T-helper 1 cell treated with Interleukin-12 subunit alpha and Interleukin-12 subunit beta and Interleukin-4 antibody, amounts not matched to agents 30 μg/mL and 1 μg/mL, for 36 hours (primary cell): ENCODE measurements around the gene LPIN2.
A peak's percentile ranks its signal among the peaks of the same experiment; 100 is the strongest.

ENCODE experiments used
- H3K27ac Mint-ChIP-seq: one replicate; pipeline ENCODE4 v1.8.0; 2021; ENCODE audit warnings: mild to moderate bottlenecking, mixed read lengths
- H3K27me3 Mint-ChIP-seq: one replicate; pipeline ENCODE4 v1.8.0; 2021; ENCODE audit warnings: low read depth, mixed read lengths
- H3K36me3 Mint-ChIP-seq: one replicate; pipeline ENCODE4 v1.8.0; 2021; ENCODE audit warnings: low read depth, mixed read lengths
- H3K4me1 Mint-ChIP-seq: one replicate; pipeline ENCODE4 v1.8.0; 2021; ENCODE audit warnings: low read depth, mixed read lengths
- H3K4me3 Mint-ChIP-seq: one replicate; pipeline ENCODE4 v1.8.0; 2021; ENCODE audit warnings: mild to moderate bottlenecking, moderate library complexity, mixed read lengths
- H3K9me3 Mint-ChIP-seq: one replicate; pipeline ENCODE4 v1.8.0; 2021; ENCODE audit warnings: mixed read lengths

The LPIN2 gene

DNA sequence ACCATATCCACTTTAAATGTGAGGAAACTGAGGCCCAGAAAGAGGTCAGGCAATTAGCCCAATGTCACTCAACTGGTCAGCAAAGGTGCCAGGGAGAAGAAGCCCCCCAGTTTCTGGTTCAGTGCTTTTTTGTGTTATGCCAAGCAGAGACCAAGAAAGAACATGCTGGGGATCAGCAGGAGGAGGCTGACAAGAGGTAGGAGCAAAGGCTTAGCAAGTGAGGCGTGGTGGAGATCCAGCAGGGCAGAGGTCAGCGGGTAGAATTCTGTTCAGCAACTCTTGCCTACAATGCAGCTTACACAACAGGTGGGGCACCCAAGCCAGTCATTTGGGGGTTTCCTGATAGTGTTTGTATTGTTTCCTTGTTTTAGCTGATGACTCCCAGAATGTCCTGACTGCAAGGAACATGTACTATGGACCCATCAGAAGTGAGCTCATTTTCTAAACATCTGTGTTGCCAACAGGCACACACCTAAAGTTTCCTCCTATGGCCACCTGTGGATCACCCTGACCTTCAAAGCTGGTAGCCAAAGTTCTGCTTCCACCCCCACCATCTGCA lies 28.2 kb downstream of the LPIN2 start:
- H3K4me3 Mint-ChIP-seq, result peak overlapping the region; percentile 35
- H3K27ac Mint-ChIP-seq, result peak overlapping the region; percentile 80
- no peaks in the 10 kb centered on the region for H3K27me3 Mint-ChIP-seq
- no peaks in the 10 kb centered on the region for H3K9me3 Mint-ChIP-seq
- peaks cover 17% of the 10 kb centered on the region for H3K36me3 Mint-ChIP-seq
- H3K4me1 Mint-ChIP-seq, result peaks cover 61% of the 10 kb centered on the region

DNA sequence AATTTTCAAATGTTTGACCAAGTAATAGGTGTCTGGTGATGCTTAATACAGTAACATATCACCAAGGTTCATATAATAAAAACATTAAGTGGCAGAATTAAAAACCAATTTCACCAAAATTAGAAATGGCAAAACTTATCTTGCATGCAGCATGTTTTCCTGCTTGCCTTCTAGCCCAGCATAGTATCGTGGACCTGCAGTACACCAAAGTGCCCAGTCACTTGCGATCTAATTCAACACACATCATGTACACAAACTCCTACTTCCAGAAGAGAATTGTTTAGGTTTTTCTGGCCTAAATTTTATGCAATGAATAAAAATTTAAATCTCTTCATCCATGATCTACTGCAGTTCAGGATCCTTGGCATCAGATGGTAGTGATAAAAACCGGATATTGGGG lies 28.9 kb downstream of the LPIN2 start:
- H3K4me1 Mint-ChIP-seq, result peaks cover 64% of the 10 kb centered on the region
- no peaks in the 10 kb centered on the region for H3K9me3 Mint-ChIP-seq
- H3K27ac Mint-ChIP-seq, result peak overlapping the region; percentile 80
- H3K36me3 Mint-ChIP-seq, result peaks cover 13% of the 10 kb centered on the region
- peak overlapping the region; percentile 35 for H3K4me3 Mint-ChIP-seq
- H3K27me3 Mint-ChIP-seq, result no peaks in the 10 kb centered on the region

DNA sequence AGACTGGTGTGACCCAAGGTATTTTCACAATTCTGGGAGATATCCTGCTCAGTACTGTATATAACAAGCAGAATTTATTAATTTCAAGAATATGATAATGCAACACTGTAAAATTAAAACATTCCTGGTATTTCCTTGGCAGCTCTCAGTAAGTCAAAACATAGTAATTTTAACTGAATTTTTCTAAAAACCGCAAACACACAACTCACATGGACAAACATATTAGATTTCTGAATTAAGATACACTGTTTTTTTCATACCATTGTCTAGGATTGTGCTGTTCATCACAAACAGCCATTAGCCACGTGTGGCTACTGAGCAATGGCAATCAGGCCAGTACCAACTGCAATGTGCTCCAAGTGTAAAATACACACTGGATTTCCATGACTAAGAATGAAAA lies 29.6 kb downstream of the LPIN2 start:
- Mint-ChIP-seq H3K36me3 (peaks cover 17% of the 10 kb centered on the region), H3K9me3 (no peaks in the 10 kb centered on the region), H3K4me1 (peaks cover 65% of the 10 kb centered on the region), H3K27me3 (no peaks in the 10 kb centered on the region), H3K4me3 (no peak overlapping the region), H3K27ac (peak overlapping the region; percentile 88)

DNA sequence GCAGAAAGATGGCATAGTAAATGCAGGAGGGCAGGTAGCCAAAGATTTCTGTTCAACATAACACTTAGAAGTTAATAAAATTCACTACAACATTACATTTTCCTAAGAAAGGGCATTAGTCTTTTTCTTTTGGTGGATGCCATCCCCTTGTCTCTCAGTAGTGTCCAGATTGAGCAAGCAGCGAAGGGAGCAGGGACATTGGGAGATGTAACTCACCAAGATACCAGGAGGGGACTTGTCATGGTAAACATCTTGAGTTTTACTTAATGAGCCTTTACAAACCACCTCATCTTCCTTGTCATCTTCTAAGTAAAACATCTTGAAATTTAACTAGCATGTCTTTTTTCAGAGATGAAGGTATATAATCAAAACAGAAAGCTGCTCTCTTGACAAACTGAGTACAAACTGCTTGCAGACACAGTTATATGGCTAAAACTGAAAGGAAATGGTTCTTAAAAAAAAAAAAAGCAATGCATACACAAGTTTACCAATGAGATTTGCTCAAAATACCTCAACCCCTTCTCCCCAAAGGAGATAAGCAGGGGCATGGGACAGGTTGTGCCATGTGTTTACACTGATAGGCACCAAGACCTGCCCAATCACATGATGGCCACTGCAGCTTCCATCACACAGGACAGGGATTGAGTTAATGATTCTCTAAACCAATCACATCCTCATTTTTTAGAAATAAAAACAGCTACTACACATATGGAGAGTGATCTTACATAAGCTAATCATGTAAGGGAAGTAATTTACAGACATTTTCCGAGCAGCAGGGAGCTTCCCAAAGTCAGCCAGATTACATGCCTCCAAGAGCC lies 30.3 kb downstream of the LPIN2 start:
- peaks cover 66% of the 10 kb centered on the region for H3K4me1 Mint-ChIP-seq
- peak overlapping the region; percentile 88 for H3K27ac Mint-ChIP-seq
- peak overlapping the region; percentile 80 for H3K4me3 Mint-ChIP-seq
- no peaks in the 10 kb centered on the region for H3K27me3 Mint-ChIP-seq
- no peaks in the 10 kb centered on the region for H3K9me3 Mint-ChIP-seq
- peaks cover 18% of the 10 kb centered on the region for H3K36me3 Mint-ChIP-seq

DNA sequence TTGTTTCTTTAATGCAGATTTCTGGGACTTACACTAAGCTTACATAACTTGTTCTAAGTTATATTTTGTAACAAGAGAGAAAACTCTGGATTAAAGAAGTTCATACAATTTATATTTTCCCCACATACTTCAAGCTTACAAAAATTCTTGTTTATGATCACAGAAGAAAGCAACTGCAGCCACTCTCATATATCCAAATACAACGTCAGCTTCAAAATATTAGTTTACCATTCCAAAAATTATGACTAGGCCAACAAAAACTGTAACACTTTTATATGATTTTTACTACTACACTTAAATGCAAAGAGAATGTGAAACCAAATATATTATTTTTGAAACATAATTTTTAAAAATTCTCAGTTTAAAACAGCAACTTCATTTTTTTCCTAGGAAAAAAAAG lies 30.9 kb downstream of the LPIN2 start:
- peaks cover 20% of the 10 kb centered on the region for H3K36me3 Mint-ChIP-seq
- peak overlapping the region; percentile 80 for H3K4me3 Mint-ChIP-seq
- no peaks in the 10 kb centered on the region for H3K9me3 Mint-ChIP-seq
- H3K27me3 Mint-ChIP-seq, result no peaks in the 10 kb centered on the region
- H3K27ac Mint-ChIP-seq, result peak overlapping the region; percentile 88
- peaks cover 71% of the 10 kb centered on the region for H3K4me1 Mint-ChIP-seq

DNA sequence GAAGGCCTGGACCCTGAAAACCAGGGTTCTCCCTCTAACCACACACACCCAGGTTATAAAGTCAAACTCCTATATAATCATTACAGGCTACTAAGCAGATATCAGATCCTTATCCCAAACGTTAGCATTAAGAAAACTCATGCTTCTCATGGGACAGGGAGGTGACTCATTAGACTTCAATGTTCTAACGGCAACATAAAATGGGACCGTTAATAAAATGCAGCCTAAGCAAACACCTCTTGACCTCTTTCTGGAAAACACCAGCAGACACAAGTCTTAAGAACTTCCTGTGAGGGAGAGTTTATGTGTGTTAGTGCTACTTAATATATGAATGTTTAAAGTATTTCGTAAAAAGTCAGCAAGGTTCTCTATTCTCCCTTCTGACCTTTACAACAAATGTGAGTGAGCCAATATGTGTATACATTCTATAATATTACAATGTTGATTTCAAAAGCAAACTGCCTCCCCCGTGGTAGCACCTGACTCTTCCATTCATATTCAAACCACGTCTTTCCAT lies 31.7 kb downstream of the LPIN2 start:
- H3K27ac Mint-ChIP-seq, result peak overlapping the region; percentile 88
- peaks cover 25% of the 10 kb centered on the region for H3K36me3 Mint-ChIP-seq
- H3K9me3 Mint-ChIP-seq, result no peaks in the 10 kb centered on the region
- no peaks in the 10 kb centered on the region for H3K27me3 Mint-ChIP-seq
- peak overlapping the region; percentile 80 for H3K4me3 Mint-ChIP-seq
- peaks cover 75% of the 10 kb centered on the region for H3K4me1 Mint-ChIP-seq

DNA sequence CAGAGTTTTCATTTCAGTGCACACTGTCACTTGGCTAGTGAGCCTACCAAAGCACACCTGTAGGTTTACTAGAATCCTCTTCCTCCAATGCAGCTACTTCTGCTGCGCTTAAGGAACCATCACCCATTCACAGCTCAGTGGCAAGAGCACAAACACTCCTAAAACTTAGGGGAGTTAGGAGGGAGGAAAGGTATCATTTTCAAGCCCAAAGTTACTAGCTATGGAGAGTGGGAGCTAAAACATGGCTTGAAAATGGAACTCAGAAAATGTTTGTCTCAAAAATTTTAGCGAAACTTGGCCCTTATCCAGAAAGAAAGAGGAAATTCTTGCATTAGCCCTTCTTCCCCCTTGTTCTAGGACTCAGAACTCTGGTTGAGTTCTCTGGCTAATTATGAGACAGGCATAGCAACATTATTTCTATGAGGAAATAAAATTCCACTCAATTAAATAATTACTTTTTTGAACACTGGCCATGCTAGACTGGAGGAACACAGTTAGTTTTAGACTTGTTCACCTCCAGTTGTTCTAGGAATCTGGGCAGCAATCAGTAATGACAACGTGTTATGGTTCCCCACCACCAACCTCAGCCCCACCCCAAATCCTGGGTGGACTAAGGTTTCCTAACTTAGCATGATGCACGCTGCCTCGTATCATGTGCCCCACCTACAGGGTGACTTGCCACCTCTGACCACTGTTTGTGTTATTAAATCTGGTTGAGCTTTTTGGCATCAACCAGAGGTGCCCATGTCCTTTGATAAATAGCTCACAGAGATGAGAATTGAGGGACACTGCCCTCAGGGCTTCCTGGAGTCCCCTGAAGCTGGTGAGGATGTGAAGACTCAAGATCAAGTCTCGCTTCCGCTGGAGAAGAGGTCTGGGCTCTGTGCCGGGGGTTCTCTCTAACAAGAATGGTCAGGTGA lies 32.8 kb downstream of the LPIN2 start:
- Mint-ChIP-seq H3K27me3 (no peaks in the 10 kb centered on the region), H3K27ac (peak overlapping the region; percentile 88), H3K36me3 (peaks cover 30% of the 10 kb centered on the region), H3K4me1 (peaks cover 76% of the 10 kb centered on the region), H3K4me3 (peak overlapping the region; percentile 80), H3K9me3 (no peaks in the 10 kb centered on the region)

DNA sequence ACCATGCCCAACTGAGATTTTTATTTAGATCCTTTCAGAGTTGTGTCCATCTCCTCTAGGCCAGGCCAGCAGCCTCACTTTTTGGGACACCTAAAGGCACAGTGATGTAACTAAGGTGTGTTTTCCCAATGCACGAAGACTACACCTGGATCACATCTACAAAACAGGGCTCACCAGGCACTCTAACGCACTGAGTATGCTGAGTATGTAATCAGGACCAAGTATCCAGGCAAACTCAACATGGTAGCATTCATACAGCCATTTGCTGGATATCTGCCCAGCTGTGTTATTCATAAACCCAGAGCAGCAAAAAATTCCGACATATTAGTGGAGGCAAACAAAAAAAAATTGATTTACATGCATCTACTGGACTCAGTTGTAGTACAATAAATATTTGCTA lies 33.8 kb downstream of the LPIN2 start:
- H3K4me1 Mint-ChIP-seq, result peaks cover 68% of the 10 kb centered on the region
- no peaks in the 10 kb centered on the region for H3K27me3 Mint-ChIP-seq
- no peaks in the 10 kb centered on the region for H3K9me3 Mint-ChIP-seq
- peak overlapping the region; percentile 76 for H3K4me3 Mint-ChIP-seq
- peak overlapping the region; percentile 88 for H3K27ac Mint-ChIP-seq
- peaks cover 29% of the 10 kb centered on the region for H3K36me3 Mint-ChIP-seq

DNA sequence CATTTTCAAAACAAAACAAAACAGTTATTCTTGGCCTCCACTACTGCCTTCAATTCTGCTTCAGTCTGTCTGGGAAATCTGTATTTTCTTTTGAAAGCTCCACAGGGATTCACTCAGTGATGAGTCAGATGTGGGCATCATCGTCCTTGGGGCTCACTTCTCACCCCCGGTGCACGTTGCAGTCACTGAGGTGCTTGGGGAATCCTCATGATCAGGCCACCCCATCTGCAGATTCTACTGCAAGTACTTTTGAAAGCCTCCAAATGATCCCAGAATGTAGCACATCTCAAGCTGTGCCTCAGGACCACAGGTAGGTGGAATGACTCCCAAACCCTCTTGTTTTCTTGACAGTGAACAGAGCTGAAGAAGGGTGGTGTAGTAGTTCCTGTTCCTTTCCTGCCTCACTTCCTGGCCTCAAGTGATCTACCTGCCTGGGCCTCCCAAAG lies 34.3 kb downstream of the LPIN2 start:
- Mint-ChIP-seq H3K27me3 (no peaks in the 10 kb centered on the region), H3K4me3 (peak overlapping the region; percentile 76), H3K9me3 (no peaks in the 10 kb centered on the region), H3K4me1 (peaks cover 67% of the 10 kb centered on the region), H3K27ac (peak overlapping the region; percentile 88), H3K36me3 (peaks cover 28% of the 10 kb centered on the region)

DNA sequence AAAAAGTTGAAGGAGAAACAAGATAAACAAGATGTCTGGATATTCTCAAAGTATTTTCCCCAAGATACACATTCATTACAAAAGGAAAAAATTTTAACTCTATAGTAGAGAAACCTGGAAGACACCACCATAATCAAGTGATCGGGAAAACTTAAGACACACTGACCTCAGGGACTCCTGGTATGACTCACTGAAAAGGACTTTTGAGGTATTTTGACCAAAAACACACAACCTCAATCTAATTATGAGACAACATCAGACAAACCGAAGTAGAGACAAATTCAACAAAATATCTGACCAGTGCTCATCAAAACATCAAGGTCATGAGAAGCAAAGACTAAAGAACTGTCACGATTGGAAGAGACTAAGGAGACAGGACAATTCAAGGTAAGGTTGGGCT lies 34.7 kb downstream of the LPIN2 start:
- Mint-ChIP-seq H3K27ac (peak overlapping the region; percentile 88), H3K4me3 (peak overlapping the region; percentile 76), H3K36me3 (peaks cover 30% of the 10 kb centered on the region), H3K4me1 (peaks cover 69% of the 10 kb centered on the region), H3K9me3 (no peaks in the 10 kb centered on the region), H3K27me3 (no peaks in the 10 kb centered on the region)

DNA sequence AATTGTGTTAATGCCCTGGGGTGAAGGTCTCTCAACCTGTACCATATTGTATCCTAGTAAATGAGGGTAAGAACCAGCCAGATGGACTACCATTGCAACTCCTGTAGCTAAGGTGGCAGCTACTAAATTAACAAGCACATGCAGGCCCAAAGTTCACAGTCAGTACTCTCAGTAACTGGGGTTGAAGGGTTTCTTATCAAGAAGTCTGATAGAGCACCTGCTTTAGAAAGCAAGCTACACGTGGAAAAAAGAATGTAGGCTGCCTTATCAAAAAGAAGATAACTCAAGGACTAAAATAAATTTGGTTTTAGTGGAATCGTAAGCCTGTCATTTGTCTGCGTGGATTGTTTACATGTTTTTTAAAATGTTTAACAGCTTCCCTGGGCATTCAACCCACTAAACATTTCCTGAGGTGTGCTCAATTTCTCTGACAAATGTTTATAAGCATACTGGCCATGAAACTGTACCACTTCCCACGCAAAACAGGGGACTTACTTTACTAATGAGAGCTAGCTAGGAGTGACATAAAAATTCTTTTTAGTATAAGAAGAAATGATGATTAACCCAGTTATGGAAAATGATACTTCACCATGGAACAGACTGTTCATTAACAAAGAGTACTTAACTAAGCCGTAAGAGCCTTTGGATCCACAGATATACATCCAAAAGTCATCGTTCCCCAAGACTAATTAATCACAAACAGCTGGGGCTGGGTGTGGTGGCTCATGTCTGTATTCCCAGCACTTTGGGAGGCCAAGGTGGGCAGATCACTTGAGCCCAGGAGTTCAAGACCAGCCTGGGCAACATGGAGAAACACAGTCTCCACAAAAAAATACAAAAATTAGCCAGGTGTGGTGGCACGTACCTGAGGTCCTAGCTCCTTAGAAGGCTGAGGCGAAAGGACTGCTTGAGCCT lies 36.5 kb downstream of the LPIN2 start:
- no peaks in the 10 kb centered on the region for H3K27me3 Mint-ChIP-seq
- no peaks in the 10 kb centered on the region for H3K9me3 Mint-ChIP-seq
- H3K4me3 Mint-ChIP-seq, result no peak overlapping the region
- peaks cover 29% of the 10 kb centered on the region for H3K36me3 Mint-ChIP-seq
- H3K4me1 Mint-ChIP-seq, result peaks cover 73% of the 10 kb centered on the region
- H3K27ac Mint-ChIP-seq, result peak overlapping the region; percentile 43

DNA sequence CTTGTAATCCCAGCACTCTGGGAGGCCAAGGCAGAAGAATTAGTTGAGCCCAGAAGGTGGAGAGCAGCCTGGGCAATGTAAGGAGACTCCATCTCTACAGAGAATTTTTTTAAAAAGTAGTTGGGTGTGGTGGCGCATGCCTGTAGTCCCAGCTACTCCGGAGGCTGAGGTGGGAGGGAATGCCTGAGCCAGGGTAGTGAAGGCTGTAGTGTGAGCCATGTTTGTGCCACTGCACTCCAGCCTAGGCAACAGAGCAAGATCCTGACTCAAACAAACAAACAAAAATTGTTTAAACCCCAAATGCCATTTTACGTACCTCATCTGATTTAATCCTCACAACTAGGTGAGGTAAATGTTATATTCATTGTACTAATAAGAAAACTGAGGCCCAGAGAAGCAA lies 38.2 kb downstream of the LPIN2 start:
- H3K9me3 Mint-ChIP-seq, result no peaks in the 10 kb centered on the region
- no peaks in the 10 kb centered on the region for H3K27me3 Mint-ChIP-seq
- no peak overlapping the region for H3K27ac Mint-ChIP-seq
- no peak overlapping the region for H3K4me3 Mint-ChIP-seq
- H3K4me1 Mint-ChIP-seq, result peaks cover 74% of the 10 kb centered on the region
- H3K36me3 Mint-ChIP-seq, result peaks cover 34% of the 10 kb centered on the region

DNA sequence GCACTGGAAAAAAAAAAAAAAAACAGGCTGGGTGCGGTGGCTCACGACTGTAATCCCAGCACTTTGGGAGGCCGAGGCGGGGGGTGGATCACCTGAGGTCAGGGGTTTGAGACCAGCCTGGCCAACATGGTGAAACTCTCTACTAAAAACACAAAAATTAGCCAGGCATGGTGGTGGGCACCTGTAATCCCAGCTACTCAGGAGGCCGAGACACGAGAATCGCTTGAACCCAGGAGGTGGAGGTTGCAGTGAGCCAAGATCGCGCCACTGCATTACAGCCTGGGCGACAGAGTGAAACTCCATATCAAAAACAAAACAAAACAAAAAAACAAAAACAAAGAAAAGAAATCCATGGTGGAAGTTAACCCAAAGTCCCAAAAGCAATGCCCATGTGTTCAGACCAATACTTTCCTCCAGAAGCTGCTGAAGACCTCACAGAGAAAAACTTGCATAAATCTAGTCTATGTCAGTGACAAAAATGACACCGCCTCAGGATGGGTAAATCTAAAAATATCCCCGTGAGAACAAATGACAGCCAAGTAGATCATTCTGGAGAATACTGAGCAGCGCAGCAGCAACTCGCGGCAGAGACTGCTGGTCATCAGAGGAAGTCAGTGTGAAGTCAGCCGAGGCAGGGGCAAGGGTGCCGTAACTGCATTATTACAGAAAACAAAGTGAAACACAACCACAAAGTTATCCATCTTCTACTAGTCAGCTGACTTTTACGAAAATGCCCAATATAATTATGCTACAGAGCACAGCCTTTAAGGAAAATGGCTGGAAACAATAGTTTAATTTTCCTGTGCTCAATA lies 41.0 kb downstream of the LPIN2 start:
- Mint-ChIP-seq H3K36me3 (peaks cover 22% of the 10 kb centered on the region), H3K4me3 (peak overlapping the region; percentile 84), H3K9me3 (no peaks in the 10 kb centered on the region), H3K27ac (peak overlapping the region; percentile 90), H3K27me3 (no peaks in the 10 kb centered on the region), H3K4me1 (peaks cover 70% of the 10 kb centered on the region)
